Common myeloid progenitor, CD34-positive (primary cell): ENCODE measurements around the gene OTOS.

Experiments used
- CTCF ChIA-PET: fragments of 350-600 bp; sonication (Branson Sonifier 250); formaldehyde crosslinking; loops from one replicate; lab custom pipeline; 2021; ENCODE audit warnings: antibody characterized with exemption; lab: Charles Lee
- POLR2A ChIA-PET: fragments of 350-600 bp; sonication (Branson Sonifier 250); formaldehyde crosslinking; loops from one replicate; lab custom pipeline; 2021; ENCODE audit warnings: antibody characterized with exemption; lab: Charles Lee
- DNase-seq, 3 donors: peaks; one replicate each; pipeline versions ENCODE4 v3.0.0 to v3.0.0-alpha.2; 2013
- H3K27ac ChIP-seq, 2 experiments: 1 replicate in 1 of 2; 2 replicates in 1 of 2; pipeline ENCODE4 v1.7.0; 2013; ENCODE audit warnings: inconsistent platforms in 2 of 2, low read length in 2 of 2, mild to moderate bottlenecking in 2 of 2, low read depth in 1 of 2, moderate library complexity in 1 of 2; ENCODE audit not compliant: severe bottlenecking in 2 of 2, insufficient read depth in 1 of 2, poor library complexity in 1 of 2
- H3K27me3 ChIP-seq, 5 experiments: replicated peaks in 2 of 5; 1 replicate in 3 of 5; 2 replicates in 2 of 5; pipeline versions ENCODE4 v1.6.1 to v1.7.0; 2013; ENCODE audit warnings: low read length in 4 of 5, mild to moderate bottlenecking in 2 of 5, moderate library complexity in 2 of 5, inconsistent platforms in 1 of 5; ENCODE audit not compliant: insufficient read depth in 5 of 5, control insufficient read depth in 4 of 5
- H3K36me3 ChIP-seq, 4 experiments: 1 replicate in 2 of 4; 2 replicates in 2 of 4; pipeline versions ENCODE4 v1.6.1 to v1.7.0; 2013; ENCODE audit warnings: low read length in 3 of 4, control low read depth in 1 of 4, mild to moderate bottlenecking in 1 of 4; ENCODE audit not compliant: control insufficient read depth in 4 of 4, insufficient read depth in 4 of 4
- H3K4me1 ChIP-seq, 4 experiments: 1 replicate in 3 of 4; 2 replicates in 1 of 4; pipeline versions ENCODE4 v1.6.1 to v1.7.1; 2013; ENCODE audit warnings: low read length in 3 of 4, mild to moderate bottlenecking in 3 of 4, control low read depth in 1 of 4, inconsistent platforms in 1 of 4, moderate library complexity in 1 of 4; ENCODE audit not compliant: control insufficient read depth in 4 of 4, insufficient read depth in 4 of 4; ENCODE audit errors: control extremely low read depth in 1 of 4
- H3K4me3 ChIP-seq, 7 experiments: 1 replicate in 4 of 7; 2 replicates in 3 of 7; pipeline versions ENCODE4 v1.5.1 to v1.7.0; 2013; ENCODE audit warnings: mild to moderate bottlenecking in 7 of 7, low read length in 6 of 7, moderate library complexity in 6 of 7, inconsistent platforms in 2 of 7, low read depth in 2 of 7, control low read depth in 1 of 7; ENCODE audit not compliant: insufficient read depth in 4 of 7, control insufficient read depth in 1 of 7; ENCODE audit errors: extremely low read depth in 1 of 7
- H3K9me3 ChIP-seq, 5 experiments: 1 replicate in 4 of 5; 2 replicates in 1 of 5; pipeline versions ENCODE4 v1.6.1 to v1.7.1; 2013; ENCODE audit warnings: low read length in 4 of 5, mild to moderate bottlenecking in 2 of 5, inconsistent platforms in 1 of 5, low read depth in 1 of 5, moderate library complexity in 1 of 5; ENCODE audit not compliant: control insufficient read depth in 4 of 5, insufficient read depth in 2 of 5; ENCODE audit errors: control extremely low read depth in 1 of 5
- WGBS: methylation state at CpG from one replicate; pipeline ENCODE4 v1.1.5; 2013; ENCODE audit not compliant: insufficient coverage; 5-methylcytosine and 5-hydroxymethylcytosine counted together

The OTOS gene

GRCh38 chr2:240142256-240142775, 1.9 kb upstream of the OTOS start:
- POLR2A ChIA-PET: no interaction called here
- no peak for DNase-seq
- Histone ChIP-seq H3K4me1 (peaks cover 0 to 3% (median 0%) of the 10 kb centered on the region in 4 experiments), H3K4me3 (no peak overlapping the region), H3K9me3 (no peaks in the 10 kb centered on the region), H3K27me3 (peaks cover 0 to 12% (median 6%) of the 10 kb centered on the region in 5 experiments), H3K36me3 (no peaks in the 10 kb centered on the region), H3K27ac (no peak overlapping the region)
- CTCF ChIA-PET: interaction anchor here (0.7 to 9.7 kb wide), 3 partner anchors 74 to 197 kb away, joined by 3 to 161 read pairs (median 3); no protein-coding TSS in a partner anchor
- WGBS: 86% methylated on average over 11 of the region's 16 CpGs

DNA sequence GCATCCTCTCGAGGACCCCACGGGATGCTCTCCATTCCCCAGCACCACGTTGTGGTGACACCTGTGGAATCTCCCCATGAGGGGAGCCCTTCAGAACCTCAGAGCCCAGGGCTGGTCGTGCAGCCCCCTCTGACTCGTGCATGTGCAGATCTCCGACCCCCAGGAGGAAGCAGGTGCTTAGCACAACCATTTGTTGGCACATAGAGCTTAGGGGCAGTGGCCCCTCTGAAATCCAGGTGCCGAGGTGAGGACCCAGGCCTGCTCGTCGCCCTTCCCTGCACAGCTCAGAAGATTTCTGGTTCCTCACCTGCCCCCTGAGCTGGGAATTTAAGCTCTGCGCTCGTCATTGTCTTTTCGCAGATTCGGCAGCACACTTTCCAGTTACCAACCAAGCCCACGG, 1.3 kb upstream of the OTOS start:
- WGBS: 86% methylated on average over 10 of the region's 14 CpGs
- no peak overlapping the region for H3K4me3 ChIP-seq
- peaks cover 0 to 17% (median 8%) of the 10 kb centered on the region in 5 experiments for H3K27me3 ChIP-seq
- ChIA-PET POLR2A (no interaction called here), CTCF (interaction anchor here (9.7 kb wide), 1 partner anchor 79 kb away, joined by 161 read pairs; no protein-coding TSS in a partner anchor)
- no peaks in the 10 kb centered on the region for H3K9me3 ChIP-seq
- H3K27ac ChIP-seq: no peak overlapping the region
- no peaks in the 10 kb centered on the region for H3K36me3 ChIP-seq
- H3K4me1 ChIP-seq: peaks cover 0 to 5% (median 3%) of the 10 kb centered on the region in 4 experiments
- DNase-seq: no peak

- Histone ChIP-seq H3K36me3 (no peaks in the 10 kb centered on the region), H3K4me3 (no peak overlapping the region), H3K4me1 (peaks cover 0 to 9% (median 7%) of the 10 kb centered on the region in 4 experiments), H3K27me3 (peaks cover 0 to 17% (median 8%) of the 10 kb centered on the region in 5 experiments), H3K9me3 (no peaks in the 10 kb centered on the region), H3K27ac (no peak overlapping the region)
- ChIA-PET POLR2A (no interaction called here), CTCF (interaction anchor here (9.7 kb wide), 1 partner anchor 79 kb away, joined by 161 read pairs; no protein-coding TSS in a partner anchor)
- WGBS: 87% methylated on average over 7 of the region's 11 CpGs
- no peak for DNase-seq
These were observed 462 bp upstream of the OTOS start for GRCh38 chr2:240140920-240141319.

- WGBS: 86% methylated on average over 9 of the region's 14 CpGs
- H3K36me3 ChIP-seq: no peaks in the 10 kb centered on the region
- ChIA-PET POLR2A (no interaction called here), CTCF (interaction anchor here (0.7 to 9.7 kb wide), 2 partner anchors 78 to 299 kb away, joined by 3 to 161 read pairs; no protein-coding TSS in a partner anchor)
- H3K27me3 ChIP-seq: peaks cover 0 to 17% (median 8%) of the 10 kb centered on the region in 5 experiments
- no peak overlapping the region for H3K4me3 ChIP-seq
- no peaks in the 10 kb centered on the region for H3K9me3 ChIP-seq
- H3K27ac ChIP-seq: no peak overlapping the region
- no peak for DNase-seq
- H3K4me1 ChIP-seq: peaks cover 6 to 20% (median 16%) of the 10 kb centered on the region in 4 experiments
These were observed 628 bp downstream of the OTOS start for GRCh38 chr2:240139666-240140393.

DNA sequence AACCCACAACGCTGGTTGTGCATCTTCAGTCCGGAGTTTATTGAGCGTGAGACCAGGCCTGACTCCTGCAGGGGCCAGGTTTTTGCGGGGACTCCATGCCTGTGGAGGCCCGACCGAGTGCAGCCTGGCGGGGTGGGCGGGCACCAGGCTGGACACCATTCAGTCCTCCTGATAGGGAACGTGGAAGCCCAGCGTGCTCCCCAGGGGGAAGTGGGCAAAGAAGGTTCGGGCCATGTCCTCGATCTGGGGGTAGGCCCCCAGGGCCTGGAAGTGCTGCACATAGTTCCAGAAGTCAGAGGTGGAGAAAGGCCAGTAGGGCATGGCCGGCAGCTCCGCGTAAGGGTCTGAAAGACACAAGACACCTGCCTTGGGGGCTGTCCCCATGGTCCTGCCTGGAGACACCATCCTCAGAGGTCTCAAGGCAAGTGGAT, 1.4 kb downstream of the OTOS start:
- Histone ChIP-seq H3K36me3 (peaks cover 0 to under 1% (median 0%) of the 10 kb centered on the region in 4 experiments), H3K9me3 (no peaks in the 10 kb centered on the region), H3K27me3 (peaks cover 0 to 15% (median 8%) of the 10 kb centered on the region in 5 experiments), H3K4me3 (no peak overlapping the region), H3K4me1 (peaks cover 6 to 20% (median 19%) of the 10 kb centered on the region in 4 experiments), H3K27ac (no peak overlapping the region)
- WGBS: 97% methylated on average over 15 of the region's 15 CpGs
- no peak for DNase-seq
- ChIA-PET POLR2A (no interaction called here), CTCF (interaction anchor here (9.7 kb wide), 1 partner anchor 77 kb away, joined by 161 read pairs; no protein-coding TSS in a partner anchor)

- 100% methylated on average over 6 of the region's 9 CpGs for WGBS
- no peak overlapping the region for H3K27ac ChIP-seq
- H3K4me1 ChIP-seq: peaks cover 6 to 20% (median 18%) of the 10 kb centered on the region in 4 experiments
- no peak for DNase-seq
- ChIA-PET CTCF (interaction anchor here (9.7 kb wide), 1 partner anchor 76 kb away, joined by 161 read pairs; no protein-coding TSS in a partner anchor), POLR2A (no interaction called here)
- peaks cover 0 to 6% (median 4%) of the 10 kb centered on the region in 4 experiments for H3K36me3 ChIP-seq
- no peak overlapping the region for H3K4me3 ChIP-seq
- peaks cover 0 to 15% (median 8%) of the 10 kb centered on the region in 5 experiments for H3K27me3 ChIP-seq
- no peaks in the 10 kb centered on the region for H3K9me3 ChIP-seq
These were observed 2.0 kb downstream of the OTOS start for GRCh38 chr2:240138254-240138984.
